MV-4-11 (cell line): ENCODE results near the gene PDGFRA.
"Not testable (repeated sequence)": the region's sequence is repeated elsewhere in the genome, so short reads cannot be mapped to it uniquely, and the experiment has no call there.

Source experiments
- DNase-seq: peaks from one replicate; lab custom pipeline; 2025; lab: John Stamatoyannopoulos, UW

PDGFRA gene

GRCh38 chr4:54227256-54228055, 1.6 kb upstream of the PDGFRA start:
- no peak for DNase-seq

GRCh38 chr4:54228056-54228527, 1.0 kb upstream of the PDGFRA start:
- peak; percentile 2 for DNase-seq

GRCh38 chr4:54228546-54228945, 547 bp upstream of the PDGFRA start:
- DNase-seq, result no peak

- no peak for DNase-seq
These were observed 764 bp downstream of the PDGFRA start for GRCh38 chr4:54229631-54230483.

- no peak for DNase-seq
These were observed 1.7 kb downstream of the PDGFRA start for GRCh38 chr4:54230484-54231418.

GRCh38 chr4:54231419-54231767, 2.3 kb downstream of the PDGFRA start:
- no peak for DNase-seq

GRCh38 chr4:54231768-54232688, 2.9 kb downstream of the PDGFRA start:
- no peak for DNase-seq

GRCh38 chr4:54233277-54233696, 4.2 kb downstream of the PDGFRA start:
- DNase-seq, result peak; percentile 70

GRCh38 chr4:54233697-54234496, 4.8 kb downstream of the PDGFRA start:
- DNase-seq, result peak; percentile 70

- DNase-seq, result no peak
These were observed 5.6 kb downstream of the PDGFRA start for GRCh38 chr4:54234497-54235205.

GRCh38 chr4:54236316-54236715, 7.2 kb downstream of the PDGFRA start:
- DNase-seq, result not testable (repeated sequence)

- DNase-seq, result no peak
These were observed 8.7 kb downstream of the PDGFRA start for GRCh38 chr4:54237770-54238169.

- no peak for DNase-seq
These were observed 9.3 kb downstream of the PDGFRA start for GRCh38 chr4:54238389-54238788.

GRCh38 chr4:54241268-54241823, 12.3 kb downstream of the PDGFRA start:
- DNase-seq, result not testable (repeated sequence)

GRCh38 chr4:54243541-54243940, 14.4 kb downstream of the PDGFRA start:
- not testable (repeated sequence) for DNase-seq

GRCh38 chr4:54252312-54252711, 23.2 kb downstream of the PDGFRA start:
- DNase-seq, result not testable (repeated sequence)

GRCh38 chr4:54254116-54254914, 25.2 kb downstream of the PDGFRA start:
- DNase-seq, result no peak

- peak; percentile 60 for DNase-seq
These were observed 25.8 kb downstream of the PDGFRA start for GRCh38 chr4:54254915-54255246.
